ENCODE data around the gene AGAP1. TPM values are rescaled to one million over a fixed set of nuclear protein-coding genes. Genes with fewer than 3 reads are reported as not detected.
A peak's percentile ranks its signal among the peaks of the same experiment; 100 is the strongest.

AGAP1 gene
- total RNA-seq, 2 experiments from 2014 or later = 0.95 to 1.1 TPM

DNA sequence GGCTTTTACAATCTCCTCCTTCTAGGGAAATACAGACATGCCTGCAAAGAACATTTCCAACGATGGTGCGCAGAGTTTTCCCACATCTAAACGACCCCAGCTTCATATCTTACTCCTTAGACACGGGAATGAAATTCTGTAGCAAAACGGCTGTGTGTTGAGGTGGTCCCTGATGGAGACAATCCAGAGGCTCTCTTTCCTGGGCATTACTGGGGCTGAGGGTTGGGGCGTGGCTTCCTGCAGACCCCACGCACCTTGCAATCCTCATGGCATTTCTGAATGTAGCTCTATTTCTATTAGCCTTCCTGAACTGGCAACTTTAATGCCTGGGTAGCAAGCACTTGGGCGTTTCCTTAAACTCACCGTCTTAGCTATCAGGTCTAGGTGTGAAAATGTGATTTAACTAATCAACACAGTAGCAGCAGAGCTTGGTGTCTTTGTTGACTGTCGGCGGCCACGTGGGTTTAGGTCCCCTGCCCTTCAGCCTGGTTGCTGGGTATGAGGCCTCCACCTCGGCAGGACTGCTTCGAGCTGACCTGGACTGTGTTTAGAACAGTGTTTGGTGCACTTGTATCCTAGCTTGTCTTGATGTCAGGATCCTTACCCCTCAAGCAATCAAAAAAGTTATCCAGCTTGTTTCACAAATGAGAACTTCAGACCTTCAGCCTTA lies 431.5 kb downstream of the AGAP1 start:
- CTCF ChIA-PET = no interaction called here

DNA sequence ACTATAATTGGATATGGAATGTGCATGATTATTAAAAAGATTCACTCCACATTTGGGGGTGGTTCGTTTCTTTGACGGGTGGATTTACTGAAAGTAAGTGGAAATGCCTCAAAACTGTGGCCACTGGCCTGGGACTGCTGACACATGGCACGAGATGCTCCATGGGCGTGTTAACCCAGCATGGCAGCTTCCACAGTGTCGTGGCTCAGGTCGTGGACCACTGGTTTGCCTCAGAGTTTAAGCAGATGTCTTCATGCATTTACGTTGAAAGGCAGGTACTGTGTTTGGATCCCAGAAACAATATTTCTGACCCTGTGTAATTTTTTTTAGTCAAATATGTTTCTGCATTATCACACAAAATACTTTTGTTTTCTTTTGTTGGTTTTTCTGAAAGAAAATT lies 432.4 kb downstream of the AGAP1 start:
- H3K4me3 Mint-ChIP-seq = no peak overlapping the region
- no peaks in the 10 kb centered on the region for H3K36me3 Mint-ChIP-seq (ENCODE audit: low read depth)
- intact Hi-C loops (cut with micrococcal nuclease) = no loop called here
- no peak overlapping the region for H3K27ac Mint-ChIP-seq
- H3K9me3 Mint-ChIP-seq = no peaks in the 10 kb centered on the region
- H3K27me3 Mint-ChIP-seq (ENCODE audit: low read depth) = peaks cover 7% of the 10 kb centered on the region
- H3K4me1 Mint-ChIP-seq (ENCODE audit: low read depth) = no peaks in the 10 kb centered on the region
- DNase-seq = no peak
- CTCF ChIA-PET = no interaction called here

More for the DNA sequence above, 431.5 kb downstream of the AGAP1 start:
- H3K9me3 Mint-ChIP-seq = no peaks in the 10 kb centered on the region
- DNase-seq = no peak
- no peak overlapping the region for H3K27ac Mint-ChIP-seq
- H3K4me1 Mint-ChIP-seq (ENCODE audit: low read depth) = no peaks in the 10 kb centered on the region
- intact Hi-C loops (cut with micrococcal nuclease) = no loop called here
- H3K27me3 Mint-ChIP-seq (ENCODE audit: low read depth) = peaks cover 7% of the 10 kb centered on the region
- no peaks in the 10 kb centered on the region for H3K36me3 Mint-ChIP-seq (ENCODE audit: low read depth)
- H3K4me3 Mint-ChIP-seq = no peak overlapping the region

DNA sequence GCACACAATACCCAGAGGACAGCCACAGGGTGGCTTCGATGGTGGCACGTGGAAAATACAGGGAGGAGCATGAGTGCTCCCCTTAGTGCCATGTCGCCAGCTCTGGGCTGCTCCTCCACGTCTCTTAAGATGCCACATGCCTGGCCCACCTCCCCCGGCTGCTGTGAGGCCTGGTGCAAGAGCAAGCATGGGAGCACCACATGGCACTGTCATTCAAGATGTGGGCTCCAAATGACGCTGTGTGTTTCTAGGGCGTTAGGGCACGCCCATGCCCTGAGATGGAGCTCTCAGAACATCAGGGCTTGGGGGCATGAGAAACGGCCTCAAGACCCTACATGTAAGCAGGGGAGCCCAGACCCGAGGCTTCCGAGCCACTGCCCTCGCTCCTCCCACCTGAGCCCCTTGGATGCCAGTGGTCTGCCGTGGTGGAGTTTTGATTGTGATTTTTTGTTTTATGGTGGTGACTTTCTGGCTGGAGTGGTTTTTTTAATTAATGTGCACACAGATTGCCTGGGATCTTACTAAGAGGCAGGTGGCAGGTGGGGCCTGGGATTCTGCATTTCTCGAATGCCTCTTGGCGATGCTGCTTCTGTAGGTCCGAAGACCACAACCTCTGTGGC lies 435.0 kb downstream of the AGAP1 start:
- DNase-seq = no peak
- CTCF ChIA-PET = no interaction called here
- no peak overlapping the region for H3K4me3 Mint-ChIP-seq
- no peak overlapping the region for H3K27ac Mint-ChIP-seq
- H3K36me3 Mint-ChIP-seq (ENCODE audit: low read depth) = no peaks in the 10 kb centered on the region
- H3K4me1 Mint-ChIP-seq (ENCODE audit: low read depth) = no peaks in the 10 kb centered on the region
- H3K27me3 Mint-ChIP-seq (ENCODE audit: low read depth) = peaks cover 7% of the 10 kb centered on the region
- no peaks in the 10 kb centered on the region for H3K9me3 Mint-ChIP-seq
- intact Hi-C loops (cut with micrococcal nuclease) = no loop called here

DNA sequence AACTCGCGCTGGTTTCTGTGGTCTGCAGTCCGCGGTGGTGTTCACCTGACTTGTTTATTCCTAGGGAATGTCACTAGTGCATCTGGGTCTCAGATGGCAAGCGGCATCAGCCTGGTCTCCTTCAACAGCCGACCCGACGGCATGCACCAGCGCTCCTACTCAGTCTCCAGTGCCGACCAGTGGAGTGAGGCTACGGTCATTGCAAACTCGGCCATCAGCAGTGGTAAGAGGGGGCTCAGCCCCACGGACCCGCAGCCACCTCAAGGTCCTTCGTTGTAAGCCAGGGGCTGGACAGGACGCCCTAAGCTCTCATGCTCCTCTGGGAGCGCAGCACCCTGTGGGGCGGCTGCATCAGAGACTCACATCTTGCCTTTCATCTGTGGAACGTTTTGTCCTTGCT lies 436.9 kb downstream of the AGAP1 start:
- Mint-ChIP-seq H3K36me3 (ENCODE audit: low read depth) (no peaks in the 10 kb centered on the region), H3K9me3 (no peaks in the 10 kb centered on the region), H3K4me3 (no peak overlapping the region), H3K27ac (no peak overlapping the region), H3K4me1 (ENCODE audit: low read depth) (no peaks in the 10 kb centered on the region), H3K27me3 (ENCODE audit: low read depth) (peaks cover 2% of the 10 kb centered on the region)
- DNase-seq = no peak
- CTCF ChIA-PET = no interaction called here
- intact Hi-C loops (cut with micrococcal nuclease) = no loop called here

GRCh38 chr2:235931676-235932075 lies 437.8 kb downstream of the AGAP1 start:
- no peak overlapping the region for H3K27ac Mint-ChIP-seq
- intact Hi-C loops (cut with micrococcal nuclease) = no loop called here
- peaks cover 9% of the 10 kb centered on the region for H3K27me3 Mint-ChIP-seq (ENCODE audit: low read depth)
- peaks cover 2% of the 10 kb centered on the region for H3K9me3 Mint-ChIP-seq
- H3K4me1 Mint-ChIP-seq (ENCODE audit: low read depth) = no peaks in the 10 kb centered on the region
- no peak overlapping the region for H3K4me3 Mint-ChIP-seq
- no peak for DNase-seq
- CTCF ChIA-PET = no interaction called here
- H3K36me3 Mint-ChIP-seq (ENCODE audit: low read depth) = no peaks in the 10 kb centered on the region

DNA sequence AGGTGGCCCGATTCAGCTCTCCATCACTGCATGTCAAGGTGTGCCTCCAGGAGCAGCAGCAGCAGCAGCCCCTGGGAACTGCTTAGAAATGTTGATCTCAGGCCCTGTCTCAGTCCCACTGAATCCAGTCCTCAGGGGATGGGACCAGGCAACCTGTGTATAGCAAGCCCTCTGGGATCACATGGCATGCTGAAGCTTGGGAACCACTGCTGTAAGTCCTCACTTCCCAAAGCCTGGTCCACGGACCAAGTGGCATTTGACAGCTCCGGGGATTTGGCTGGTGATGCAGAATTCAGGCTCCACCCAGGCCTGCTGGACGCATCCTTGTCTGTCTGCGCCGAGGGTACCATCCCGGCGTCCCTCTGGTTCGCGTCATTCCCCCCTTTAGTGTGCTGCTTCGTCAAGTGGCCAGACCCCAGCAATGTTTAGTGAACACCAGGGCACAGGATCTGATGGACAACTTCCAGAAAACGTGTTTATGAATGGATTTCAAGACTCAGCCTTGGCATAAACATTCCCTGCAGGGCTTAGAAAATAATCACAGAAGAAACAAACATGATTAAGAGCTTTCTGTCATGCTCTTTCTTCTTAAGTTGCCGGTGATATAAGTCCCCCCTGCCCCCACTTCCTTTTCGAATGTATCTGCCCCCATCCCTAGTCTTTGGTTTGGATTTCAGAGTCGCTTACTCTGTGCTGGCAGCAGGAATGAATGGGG lies 440.4 kb downstream of the AGAP1 start:
- intact Hi-C loops (cut with micrococcal nuclease) = no loop called here
- CTCF ChIA-PET = interaction anchor here (0.8 kb wide), 1 partner anchor 12 kb away, joined by 3 read pairs; no protein-coding TSS in a partner anchor
- Mint-ChIP-seq H3K4me1 (ENCODE audit: low read depth) (no peaks in the 10 kb centered on the region), H3K27me3 (ENCODE audit: low read depth) (peaks cover 7% of the 10 kb centered on the region), H3K9me3 (peaks cover 2% of the 10 kb centered on the region), H3K4me3 (no peak overlapping the region), H3K27ac (no peak overlapping the region), H3K36me3 (ENCODE audit: low read depth) (no peaks in the 10 kb centered on the region)
- DNase-seq = no peak

- Mint-ChIP-seq H3K27me3 (ENCODE audit: low read depth) (peaks cover 7% of the 10 kb centered on the region), H3K9me3 (peaks cover 2% of the 10 kb centered on the region), H3K36me3 (ENCODE audit: low read depth) (no peaks in the 10 kb centered on the region), H3K27ac (no peak overlapping the region), H3K4me3 (no peak overlapping the region), H3K4me1 (ENCODE audit: low read depth) (no peaks in the 10 kb centered on the region)
- DNase-seq = no peak
- CTCF ChIA-PET = no interaction called here
- intact Hi-C loops (cut with micrococcal nuclease) = no loop called here
Measured at GRCh38 chr2:235934774-235935484, 441.1 kb downstream of the AGAP1 start.

DNA sequence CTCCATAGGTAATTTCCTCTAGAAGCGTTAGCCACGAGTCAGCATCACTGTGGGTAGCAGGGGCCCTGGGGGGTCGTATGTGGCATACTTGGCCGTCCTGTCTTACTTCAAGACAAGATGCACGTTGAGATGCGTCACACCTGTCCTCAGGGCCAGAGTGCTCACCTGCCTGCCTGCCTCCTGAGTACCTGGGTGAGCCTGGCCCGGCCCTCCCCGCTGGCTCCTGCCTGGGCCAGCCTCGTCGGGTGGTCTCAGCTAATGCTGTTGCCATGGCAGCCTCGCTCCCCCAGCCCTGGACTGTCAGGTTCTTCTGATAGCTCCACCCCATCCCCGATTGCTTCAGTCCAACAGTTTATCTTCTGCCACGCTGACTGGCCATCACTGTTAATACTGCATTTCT lies 441.9 kb downstream of the AGAP1 start:
- Mint-ChIP-seq H3K4me1 (ENCODE audit: low read depth) (no peaks in the 10 kb centered on the region), H3K4me3 (no peak overlapping the region), H3K36me3 (ENCODE audit: low read depth) (no peaks in the 10 kb centered on the region), H3K27ac (no peak overlapping the region), H3K9me3 (peaks cover 2% of the 10 kb centered on the region), H3K27me3 (ENCODE audit: low read depth) (peaks cover 7% of the 10 kb centered on the region)
- CTCF ChIA-PET = interaction anchor here (0.6 kb wide), 1 partner anchor 247 kb away, joined by 3 read pairs; no protein-coding TSS in a partner anchor
- no peak for DNase-seq
- intact Hi-C loops (cut with micrococcal nuclease) = loop anchor here (2.0 kb wide), 1 partner anchor 245 kb away; no protein-coding TSS in a partner anchor

DNA sequence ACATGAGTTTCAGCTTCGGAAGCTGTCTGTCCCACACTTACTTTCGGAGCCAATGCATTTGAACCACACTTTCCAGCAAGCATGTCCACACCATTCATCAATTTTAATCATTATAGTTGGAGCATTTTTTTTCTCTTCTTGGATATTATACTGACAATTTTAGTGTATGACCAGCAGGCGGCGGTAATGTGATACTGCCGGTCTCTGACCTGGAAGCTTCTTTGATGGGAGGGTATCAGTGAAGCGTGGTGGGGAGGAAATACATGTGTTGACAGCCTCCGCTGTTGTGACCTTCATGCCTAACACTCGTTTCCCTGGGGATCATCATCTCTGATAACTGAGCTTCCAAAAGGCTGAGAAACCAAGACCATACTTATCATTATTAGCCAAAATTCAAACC lies 442.6 kb downstream of the AGAP1 start:
- DNase-seq = peak; percentile 15
- H3K36me3 Mint-ChIP-seq (ENCODE audit: low read depth) = no peaks in the 10 kb centered on the region
- intact Hi-C loops (cut with micrococcal nuclease) = loop anchor here (2.0 kb wide), 1 partner anchor 244 kb away; no protein-coding TSS in a partner anchor
- no peaks in the 10 kb centered on the region for H3K4me1 Mint-ChIP-seq (ENCODE audit: low read depth)
- H3K4me3 Mint-ChIP-seq = no peak overlapping the region
- peaks cover 7% of the 10 kb centered on the region for H3K27me3 Mint-ChIP-seq (ENCODE audit: low read depth)
- H3K27ac Mint-ChIP-seq = no peak overlapping the region
- H3K9me3 Mint-ChIP-seq = peaks cover 2% of the 10 kb centered on the region
- CTCF ChIA-PET = interaction anchor here (0.7 to 1.0 kb wide), 2 partner anchors 21 to 1096 kb away, joined by 3 to 4 read pairs; no protein-coding TSS in a partner anchor

GRCh38 chr2:235937087-235937486 lies 443.2 kb downstream of the AGAP1 start:
- H3K4me1 Mint-ChIP-seq (ENCODE audit: low read depth) = no peaks in the 10 kb centered on the region
- CTCF ChIA-PET = interaction anchor here (0.7 to 1.0 kb wide), 3 partner anchors 12 to 1097 kb away, joined by 3 to 4 read pairs (median 3); no protein-coding TSS in a partner anchor
- peaks cover 7% of the 10 kb centered on the region for H3K27me3 Mint-ChIP-seq (ENCODE audit: low read depth)
- H3K27ac Mint-ChIP-seq = no peak overlapping the region
- H3K36me3 Mint-ChIP-seq (ENCODE audit: low read depth) = no peaks in the 10 kb centered on the region
- intact Hi-C loops (cut with micrococcal nuclease) = loop anchor here (2.0 kb wide), 1 partner anchor 244 kb away; no protein-coding TSS in a partner anchor
- H3K9me3 Mint-ChIP-seq = peaks cover 2% of the 10 kb centered on the region
- DNase-seq = no peak
- H3K4me3 Mint-ChIP-seq = no peak overlapping the region

GRCh38 chr2:235937526-235937925 lies 443.7 kb downstream of the AGAP1 start:
- Mint-ChIP-seq H3K36me3 (ENCODE audit: low read depth) (no peaks in the 10 kb centered on the region), H3K9me3 (peaks cover 2% of the 10 kb centered on the region), H3K4me1 (ENCODE audit: low read depth) (no peaks in the 10 kb centered on the region), H3K27me3 (ENCODE audit: low read depth) (peaks cover 7% of the 10 kb centered on the region), H3K27ac (no peak overlapping the region), H3K4me3 (no peak overlapping the region)
- intact Hi-C loops (cut with micrococcal nuclease) = loop anchor here (2.0 kb wide), 1 partner anchor 243 kb away; no protein-coding TSS in a partner anchor
- CTCF ChIA-PET = interaction anchor here (0.7 kb wide), 1 partner anchor 13 kb away, joined by 3 read pairs; no protein-coding TSS in a partner anchor
- no peak for DNase-seq

- H3K4me3 Mint-ChIP-seq = no peak overlapping the region
Measured at GRCh38 chr2:235937936-235938335, 444.1 kb downstream of the AGAP1 start.

More at GRCh38 chr2:235937936-235938335, 444.1 kb downstream of the AGAP1 start:
- Mint-ChIP-seq H3K27me3 (ENCODE audit: low read depth) (peaks cover 7% of the 10 kb centered on the region), H3K9me3 (peaks cover 2% of the 10 kb centered on the region), H3K27ac (no peak overlapping the region), H3K36me3 (ENCODE audit: low read depth) (no peaks in the 10 kb centered on the region), H3K4me1 (ENCODE audit: low read depth) (no peaks in the 10 kb centered on the region)
- intact Hi-C loops (cut with micrococcal nuclease) = loop anchor here (2.0 kb wide), 1 partner anchor 243 kb away; no protein-coding TSS in a partner anchor
- no peak for DNase-seq
- CTCF ChIA-PET = no interaction called here

All from activated naive CD4-positive, alpha-beta T cell treated with anti-CD3 and anti-CD28 coated beads for 36 hours (primary cell).